Thyroid gland (tissue), 4 donors: ENCODE data around the gene WFDC11. TPM values are rescaled to one million over a fixed set of nuclear protein-coding genes. Genes with fewer than 3 reads are reported as not detected.
"Not testable (repeated sequence)": the region's sequence is repeated elsewhere in the genome, so short reads cannot be mapped to it uniquely, and the experiment has no call there.

Experiments
- DNase-seq, 2 donors: peaks; one replicate each; pipeline ENCODE4 v3.0.0-alpha.2; 2019
- H3K27ac ChIP-seq, 3 donors: fragments of 200-600 bp; sonication (generic); 1 replicate in 2 of 3; 2 replicates in 1 of 3; pipeline ENCODE4 v1.5.1; 2016 to 2019; ENCODE audit warnings: mild to moderate bottlenecking in 1 of 3, moderate library complexity in 1 of 3
- H3K27me3 ChIP-seq: fragments of 200-600 bp; sonication (generic); one replicate; pipeline ENCODE4 v1.5.1; 2019
- H3K36me3 ChIP-seq, 2 donors: fragments of 200-600 bp; sonication (generic); one replicate each; pipeline ENCODE4 v1.5.1; 2016 to 2019
- H3K4me1 ChIP-seq, 2 donors: fragments of 200-600 bp; sonication (generic); one replicate each; pipeline ENCODE4 v1.5.1; 2017 to 2019
- H3K4me3 ChIP-seq, 3 donors: fragments of 200-600 bp; sonication (generic); replicated peaks in 1 of 3; 1 replicate in 2 of 3; 2 replicates in 1 of 3; pipeline ENCODE4 v1.5.1; 2016; ENCODE audit warnings: mild to moderate bottlenecking in 1 of 3
- H3K9me3 ChIP-seq: fragments of 200-600 bp; sonication (generic); one replicate; pipeline ENCODE4 v1.5.1; 2017
- CTCF ChIP-seq, 6 experiments: fragments of 200-600 bp in 3 of 6; fragments of 450-650 bp in 3 of 6; sonication (generic) in 3 of 6; IDR thresholded peaks; one replicate each; pipeline ENCODE4 v1.5.1; 2016 to 2019; ENCODE audit warnings: antibody characterized with exemption in 6 of 6, mild to moderate bottlenecking in 2 of 6, inconsistent platforms in 1 of 6, moderate library complexity in 1 of 6
- POLR2A ChIP-seq, 2 donors: fragments of 450-650 bp; IDR thresholded peaks; one replicate each; pipeline ENCODE4 v1.6.1; 2017; ENCODE audit warnings: antibody characterized with exemption in 2 of 2, mild to moderate bottlenecking in 2 of 2, moderate library complexity in 1 of 2
- WGBS, 2 donors: methylation state at CpG; one replicate each; pipeline ENCODE4 v1.1.5; 2017; 5-methylcytosine and 5-hydroxymethylcytosine counted together
- intact Hi-C: fragments of 100-400 bp; cut with DNase I; formaldehyde crosslinking; loops from one replicate; pipeline ENCODE4 v1.15.1; 2023
- total RNA-seq, 4 donors: library from RNA; depleted of rRNA; stranded (reverse); fragments of >200 nt; gene quantifications; one replicate each; pipeline ENCODE4 v1.2.3, GENCODE V29; 2016

WFDC11 gene
- total RNA-seq, 4 donors from 2014 or later: not detected

- Histone ChIP-seq H3K36me3 (no peaks in the 10 kb centered on the region), H3K9me3 (no peaks in the 10 kb centered on the region), H3K4me1 (no peaks in the 10 kb centered on the region), H3K27ac (no peak overlapping the region), H3K27me3 (no peaks in the 10 kb centered on the region), H3K4me3 (no peak overlapping the region)
- no peak for DNase-seq
- 89 to 91% methylated on average over 6 of the region's 6 CpGs for WGBS, 2 donors
- intact Hi-C loops: no loop called here
- TF ChIP-seq POLR2A (IDR thresholded peaks at IDR 0.05) (no peak), CTCF (IDR thresholded peaks at IDR 0.05) (no peak)
Observed at GRCh38 chr20:45649312-45649863, 20.7 kb downstream of the WFDC11 start.

DNA sequence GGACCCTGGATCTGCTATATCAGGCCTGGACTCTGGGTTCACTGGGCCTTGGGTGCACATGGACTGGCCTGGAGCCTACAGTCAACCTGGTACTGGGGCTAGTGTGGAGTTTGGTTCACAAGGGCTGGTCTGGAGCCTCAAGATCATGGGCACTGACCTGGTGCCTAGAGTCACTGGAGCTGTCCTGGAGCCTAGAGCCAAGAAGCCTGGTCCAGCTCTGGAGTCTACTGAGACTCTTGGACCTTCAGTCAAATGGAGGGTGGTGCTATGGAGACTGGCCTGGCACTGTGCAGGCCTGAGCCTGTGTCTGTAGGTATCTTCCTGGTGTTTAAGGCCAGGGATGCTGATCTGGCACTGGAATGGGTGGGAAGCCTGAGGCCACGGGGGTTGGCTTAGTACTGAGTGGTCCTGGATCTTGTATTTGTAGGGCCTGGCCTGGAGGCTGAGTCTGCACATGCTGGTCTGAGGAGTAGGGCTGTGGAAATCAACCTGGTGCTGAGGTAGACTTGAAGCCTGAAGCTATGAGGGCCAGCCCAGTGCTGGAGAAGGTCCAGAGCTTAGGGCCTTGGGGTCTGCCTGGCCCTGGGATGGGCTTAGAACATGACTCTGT is 22.5 kb downstream of the WFDC11 start:
- no peak overlapping the region for H3K27ac ChIP-seq
- TF ChIP-seq POLR2A (IDR thresholded peaks at IDR 0.05): no peak
- no peak for DNase-seq
- H3K36me3 ChIP-seq: no peaks in the 10 kb centered on the region
- H3K4me1 ChIP-seq: no peaks in the 10 kb centered on the region
- no peaks in the 10 kb centered on the region for H3K9me3 ChIP-seq
- intact Hi-C loops: no loop called here
- H3K4me3 ChIP-seq: no peak overlapping the region
- WGBS, 2 donors: 50 to 78% methylated on average over 1 of the region's 1 CpG
- no peaks in the 10 kb centered on the region for H3K27me3 ChIP-seq

DNA sequence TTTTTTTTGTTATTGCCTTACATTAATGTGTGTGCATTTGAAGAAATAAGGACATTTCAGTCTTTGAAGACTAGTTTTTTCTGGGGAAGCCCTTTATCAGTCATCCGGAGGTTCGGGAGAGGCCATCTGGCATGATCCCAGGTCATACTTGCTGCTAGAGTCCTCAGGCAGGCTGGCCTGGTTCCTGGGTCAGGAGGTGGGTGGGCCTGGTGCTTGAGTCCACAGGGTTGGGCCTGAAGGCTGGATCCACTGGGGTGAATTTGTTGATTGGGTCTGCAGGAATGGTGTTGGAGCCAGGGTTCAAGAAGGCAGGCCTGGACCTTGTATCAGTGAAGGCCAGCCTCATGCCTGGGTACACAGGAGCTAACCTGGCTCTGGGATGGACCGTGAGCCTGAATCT is 23.2 kb downstream of the WFDC11 start:
- TF ChIP-seq CTCF (IDR thresholded peaks at IDR 0.05): no peak
- no peak for TF ChIP-seq POLR2A (IDR thresholded peaks at IDR 0.05)
- Histone ChIP-seq H3K27me3 (no peaks in the 10 kb centered on the region), H3K4me3 (no peak overlapping the region), H3K4me1 (no peaks in the 10 kb centered on the region), H3K36me3 (no peaks in the 10 kb centered on the region), H3K9me3 (no peaks in the 10 kb centered on the region), H3K27ac (no peak overlapping the region)
- intact Hi-C loops: no loop called here
- 87 to 91% methylated on average over 2 to 3 of the region's 3 CpGs for WGBS, 2 donors
- DNase-seq: no peak

DNA sequence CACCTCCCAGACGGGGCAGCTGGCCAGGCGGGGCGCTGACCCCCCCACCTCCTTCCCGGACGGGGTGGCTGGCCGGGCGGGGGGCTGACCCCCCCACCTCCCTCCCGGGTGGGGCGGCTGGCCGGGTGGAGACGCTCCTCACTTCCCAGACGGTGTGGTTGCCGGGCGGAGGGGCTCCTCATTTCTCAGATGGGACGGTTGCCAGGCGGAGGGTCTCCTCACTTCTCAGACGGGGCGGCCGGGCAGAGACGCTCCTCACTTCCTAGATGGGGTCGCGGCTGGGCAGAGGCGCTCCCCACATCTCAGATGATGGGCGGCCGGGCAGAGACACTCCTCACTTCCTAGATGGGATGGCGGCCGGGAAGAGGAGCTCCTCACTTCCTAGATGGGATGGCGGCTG is 24.2 kb downstream of the WFDC11 start:
- H3K4me3 ChIP-seq, H3K27ac ChIP-seq, intact Hi-C loops, H3K36me3 ChIP-seq, DNase-seq, H3K27me3 ChIP-seq, H3K9me3 ChIP-seq, H3K4me1 ChIP-seq: not testable (repeated sequence)
- 91 to 96% methylated on average over 9 to 13 of the region's 28 CpGs for WGBS, 2 donors

GRCh38 chr20:45641076-45641475 is 29.0 kb downstream of the WFDC11 start:
- H3K4me1 ChIP-seq, H3K4me3 ChIP-seq, intact Hi-C loops, H3K36me3 ChIP-seq, H3K9me3 ChIP-seq, H3K27ac ChIP-seq, DNase-seq, H3K27me3 ChIP-seq: not testable (repeated sequence)
- 96 to 99% methylated on average over 24 of the region's 24 CpGs for WGBS, 2 donors

DNA sequence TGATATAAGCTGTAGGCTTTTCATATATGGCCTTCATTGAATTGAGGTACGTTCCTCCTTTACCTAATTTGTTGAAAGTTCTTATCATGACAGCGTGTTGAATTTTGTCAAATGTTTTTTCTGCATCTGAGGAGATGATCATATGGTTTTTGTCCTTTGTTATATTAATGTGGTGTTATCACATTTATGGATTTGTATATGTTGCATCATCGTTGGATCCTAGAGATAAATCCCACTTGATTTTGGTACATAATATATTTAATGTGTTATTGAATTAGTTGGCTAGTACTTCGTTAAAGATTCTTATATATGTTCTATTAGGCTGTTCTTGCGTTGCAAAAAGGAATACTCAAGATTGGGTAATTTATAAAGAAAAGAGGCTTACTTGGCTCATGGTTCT is 30.4 kb downstream of the WFDC11 start:
- Histone ChIP-seq H3K27ac (no peak overlapping the region), H3K27me3 (no peaks in the 10 kb centered on the region), H3K9me3 (no peaks in the 10 kb centered on the region), H3K36me3 (no peaks in the 10 kb centered on the region), H3K4me3 (no peak overlapping the region), H3K4me1 (no peaks in the 10 kb centered on the region)
- intact Hi-C loops: no loop called here
- DNase-seq: no peak
- TF ChIP-seq POLR2A (IDR thresholded peaks at IDR 0.05) (no peak), CTCF (IDR thresholded peaks at IDR 0.05) (no peak)
- 90% methylated on average over 5 of the region's 5 CpGs for WGBS, 2 donors
